ENCODE results near the gene ITGB3. TPM values are rescaled to one million over a fixed set of nuclear protein-coding genes. Genes with fewer than 3 reads are reported as not detected.

The ITGB3 gene
- 357 and 435 TPM in 2 replicates for total RNA-seq

GRCh38 chr17:47253541-47254402 is at the start of gene ITGB3:
Gene ITGB3 (plus strand): TSS chr17:47253827. CDS start chr17:47253862, 35 bp downstream.

GRCh38 chr17:47208744-47209488 is 44.7 kb upstream of the ITGB3 start, which contains the start of gene MYL4:
Gene MYL4 (plus strand): TSS chr17:47209348. CDS start chr17:47209423, 75 bp downstream.

GRCh38 chr17:47323382-47324223 is 70.0 kb downstream of the ITGB3 start, which contains the start of gene EFCAB13:
Gene EFCAB13 (plus strand): TSS chr17:47323955. CDS start chr17:47328354, 4,399 bp downstream.

Other genes starting within 250 kb of the ITGB3 start
- 137 and 152 TPM in 2 replicates for gene CDC27, start 64.5 kb upstream of the ITGB3 start, total RNA-seq
- 0.86 and 0.87 TPM in 2 replicates for gene MYL4, start 44.5 kb upstream of the ITGB3 start, total RNA-seq
- 11.4 and 13.1 TPM in 2 replicates for gene EFCAB13, start 70.1 kb downstream of the ITGB3 start, total RNA-seq

Measured in dermis lymphatic vessel endothelial cell (primary cell).